Stimulated activated CD4-positive, alpha-beta T cell treated with anti-CD3 and anti-CD28 coated beads, Interleukin-4, amount 100 ng/mL, for 48 hours (primary cell): ENCODE results near the gene MAL.

Source experiments
- DNase-seq, 2 donors: peaks; one replicate each; pipeline ENCODE4 v3.0.0-alpha.2; 2020; ENCODE audit warnings: low read depth in 2 of 2

Gene MAL

DNA sequence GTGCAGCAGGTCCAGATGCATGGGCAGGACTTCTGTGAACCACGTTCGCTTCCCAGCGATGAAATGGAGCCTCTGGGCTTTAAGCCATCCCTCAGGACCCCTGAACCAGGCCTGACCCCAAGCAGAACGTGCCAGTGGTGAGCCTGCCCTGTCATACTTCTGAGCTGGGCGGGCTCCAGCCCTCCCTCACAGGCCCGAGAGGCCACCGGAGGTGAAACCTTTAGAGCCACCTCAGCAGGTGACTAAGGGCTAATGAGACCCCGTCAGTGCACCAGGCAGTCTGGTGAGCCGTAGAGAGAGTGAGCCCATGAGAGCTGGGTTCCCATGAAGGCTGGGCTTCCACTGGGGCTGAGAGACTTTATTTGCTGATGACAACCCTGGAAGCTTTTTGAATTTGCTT, 8.9 kb upstream of the MAL start:
- no peak for DNase-seq

DNA sequence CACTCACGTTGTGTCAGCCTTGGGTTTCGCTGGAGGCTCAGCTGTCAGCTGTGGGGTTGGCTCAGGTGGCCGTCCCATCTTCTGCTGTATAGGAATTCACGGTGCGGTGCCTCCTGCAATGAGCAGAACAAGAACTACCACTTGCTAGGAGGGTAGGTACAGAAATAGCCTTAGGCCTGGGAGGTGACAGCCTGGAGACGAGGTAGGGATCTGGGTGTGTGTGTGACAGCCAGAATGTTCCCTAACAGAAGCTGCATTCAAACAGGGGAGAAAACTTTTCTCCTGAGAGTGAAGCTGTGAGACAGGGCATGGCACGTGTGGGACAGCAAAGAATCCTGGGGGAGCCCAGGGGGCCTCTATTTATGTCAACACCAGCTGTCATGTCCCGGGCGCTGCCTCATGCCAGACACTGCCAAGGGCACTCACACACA, 8.4 kb upstream of the MAL start:
- DNase-seq: no peak

GRCh38 chr2:95017836-95018235, 7.7 kb upstream of the MAL start:
- DNase-seq: no peak

DNA sequence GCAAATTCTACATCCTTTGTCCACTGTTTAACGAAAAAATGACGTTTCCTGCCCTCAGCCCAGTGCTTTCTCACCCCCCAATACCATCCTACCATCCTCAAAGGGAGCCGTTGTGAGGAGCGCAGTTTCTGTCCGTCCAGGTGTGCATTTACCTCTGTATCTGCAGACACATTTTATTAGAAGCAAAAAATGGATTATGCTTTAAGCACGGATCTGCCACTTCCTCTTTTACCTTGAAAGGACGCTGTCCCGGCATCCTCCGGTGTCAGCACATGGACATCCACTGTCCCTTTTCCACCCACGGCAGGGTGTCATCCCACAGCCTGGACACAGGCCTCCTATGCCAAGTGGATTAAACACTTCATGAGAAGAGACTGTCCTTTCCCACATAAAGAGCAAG, 7.2 kb upstream of the MAL start:
- no peak for DNase-seq

- DNase-seq: no peak
Observed at GRCh38 chr2:95018861-95019550, 6.5 kb upstream of the MAL start.

DNA sequence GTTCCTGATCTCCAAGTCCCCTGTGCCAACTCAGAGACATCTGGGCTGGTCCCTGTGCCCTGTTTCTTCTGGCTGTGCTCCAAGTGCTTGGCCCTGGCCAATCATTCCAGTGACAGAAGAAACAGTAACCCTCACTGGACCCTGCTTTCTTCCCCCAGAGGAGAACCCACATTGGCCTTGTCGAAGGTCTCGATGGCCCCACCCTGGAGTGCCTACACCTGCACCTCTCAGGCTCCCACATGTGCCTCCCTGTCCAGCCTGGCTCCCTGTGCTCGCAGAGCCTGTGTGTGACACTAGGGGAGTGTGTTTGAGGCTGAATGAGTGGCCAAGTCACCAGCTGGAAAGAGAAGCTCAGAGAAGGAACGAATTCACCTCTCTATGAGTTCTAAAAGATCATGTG, 5.9 kb upstream of the MAL start:
- no peak for DNase-seq

DNA sequence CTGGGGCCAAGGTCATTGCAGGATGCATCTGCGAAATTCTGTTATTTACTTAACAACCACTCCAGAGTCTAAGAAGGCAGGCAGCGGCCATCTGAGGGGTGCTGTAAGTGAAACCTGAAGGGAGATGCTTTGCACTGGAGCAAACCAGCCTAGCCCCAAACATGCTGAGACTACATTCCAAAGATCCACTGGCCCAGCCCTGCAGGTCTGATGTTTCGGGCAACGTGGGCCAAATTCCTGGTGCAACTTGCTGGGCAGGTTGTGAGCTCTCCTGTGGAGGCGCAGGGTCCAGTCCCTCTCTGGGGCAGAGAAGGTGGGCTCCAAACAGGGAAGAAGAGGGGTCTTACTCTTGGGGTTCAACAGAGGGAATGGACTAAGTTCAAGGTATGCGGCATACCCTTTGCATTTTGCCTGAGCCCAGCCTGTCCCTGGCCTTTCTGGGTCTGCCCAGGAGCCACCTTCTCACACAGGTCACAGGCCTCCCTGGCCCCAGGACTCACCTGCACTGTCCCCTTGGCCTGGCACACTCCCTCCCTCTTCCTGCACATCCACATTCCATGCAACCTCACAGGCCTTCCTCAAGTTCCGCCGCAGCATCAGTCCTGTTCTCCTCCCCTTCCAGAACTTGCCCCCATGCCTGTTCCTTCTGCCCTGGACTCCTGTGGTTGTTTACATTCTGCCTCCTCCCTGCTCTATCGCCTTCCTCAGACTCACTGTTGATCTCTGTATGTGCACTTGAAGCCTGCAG, 5.1 kb upstream of the MAL start:
- DNase-seq: no peak

DNA sequence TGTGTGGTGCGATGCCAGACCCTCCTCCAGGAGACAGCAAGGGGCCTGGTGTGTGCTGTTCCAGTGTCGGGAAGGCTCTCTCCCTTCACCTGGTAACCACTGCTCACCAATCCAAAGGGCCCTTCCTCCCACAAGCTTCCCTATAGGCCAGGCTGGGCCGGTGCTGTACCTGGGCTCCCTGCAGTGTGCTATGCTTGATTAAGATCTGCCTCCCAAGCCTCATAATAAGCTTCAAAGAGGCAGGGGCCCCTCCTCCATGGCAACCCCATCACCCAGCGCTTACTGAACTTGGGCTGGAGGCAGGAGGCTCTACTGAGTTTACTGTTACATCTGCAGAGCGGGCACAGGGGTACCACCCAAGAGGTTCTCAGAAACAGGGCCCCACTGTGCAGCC, 4.5 kb upstream of the MAL start:
- no peak for DNase-seq

DNA sequence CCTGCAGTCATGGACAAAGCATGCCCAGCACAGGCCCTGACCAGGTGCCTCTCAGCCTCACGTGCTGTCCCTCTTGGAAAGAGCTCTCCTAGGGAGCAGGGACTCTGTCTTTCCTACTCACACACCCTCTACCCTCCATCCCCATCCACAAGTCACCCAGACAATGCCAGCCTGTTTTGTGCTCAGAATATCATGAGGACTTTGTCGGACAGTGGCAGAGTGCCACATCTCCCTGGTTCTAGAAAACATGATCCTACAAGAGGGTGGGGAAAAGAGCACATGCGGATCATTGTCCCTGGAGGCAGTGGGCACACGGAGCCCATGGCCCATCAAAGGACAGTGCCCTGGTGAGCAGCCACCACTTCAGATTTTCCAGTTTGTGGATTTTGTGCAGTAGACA, 3.7 kb upstream of the MAL start:
- DNase-seq: no peak

- DNase-seq: peak; percentile 78 to 86
Observed at GRCh38 chr2:95022309-95023221, 2.9 kb upstream of the MAL start.

GRCh38 chr2:95023222-95023597, 2.3 kb upstream of the MAL start:
- DNase-seq: no peak

DNA sequence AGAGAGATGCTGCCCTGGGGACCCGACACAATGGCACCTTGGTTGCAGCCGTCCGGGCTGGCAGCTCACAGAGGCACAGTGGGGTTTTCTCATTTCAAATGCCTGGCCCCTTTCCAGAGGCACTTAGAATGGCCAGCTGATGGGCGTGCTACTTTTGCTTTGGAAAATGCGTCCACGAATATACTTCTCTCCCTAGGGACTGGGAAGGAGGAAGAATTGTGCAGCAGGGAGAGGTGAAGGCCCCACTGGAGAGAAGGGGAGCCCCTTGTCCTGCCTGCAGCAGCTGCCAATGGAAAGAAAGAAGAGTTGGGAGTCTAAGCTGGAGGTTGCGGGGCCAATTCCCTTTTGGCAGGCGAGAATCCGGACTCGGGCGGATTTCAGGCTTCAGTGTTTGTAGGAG, 1.1 kb upstream of the MAL start:
- DNase-seq: no peak

- no peak for DNase-seq
Observed at GRCh38 chr2:95024960-95025405, 525 bp upstream of the MAL start.

DNA sequence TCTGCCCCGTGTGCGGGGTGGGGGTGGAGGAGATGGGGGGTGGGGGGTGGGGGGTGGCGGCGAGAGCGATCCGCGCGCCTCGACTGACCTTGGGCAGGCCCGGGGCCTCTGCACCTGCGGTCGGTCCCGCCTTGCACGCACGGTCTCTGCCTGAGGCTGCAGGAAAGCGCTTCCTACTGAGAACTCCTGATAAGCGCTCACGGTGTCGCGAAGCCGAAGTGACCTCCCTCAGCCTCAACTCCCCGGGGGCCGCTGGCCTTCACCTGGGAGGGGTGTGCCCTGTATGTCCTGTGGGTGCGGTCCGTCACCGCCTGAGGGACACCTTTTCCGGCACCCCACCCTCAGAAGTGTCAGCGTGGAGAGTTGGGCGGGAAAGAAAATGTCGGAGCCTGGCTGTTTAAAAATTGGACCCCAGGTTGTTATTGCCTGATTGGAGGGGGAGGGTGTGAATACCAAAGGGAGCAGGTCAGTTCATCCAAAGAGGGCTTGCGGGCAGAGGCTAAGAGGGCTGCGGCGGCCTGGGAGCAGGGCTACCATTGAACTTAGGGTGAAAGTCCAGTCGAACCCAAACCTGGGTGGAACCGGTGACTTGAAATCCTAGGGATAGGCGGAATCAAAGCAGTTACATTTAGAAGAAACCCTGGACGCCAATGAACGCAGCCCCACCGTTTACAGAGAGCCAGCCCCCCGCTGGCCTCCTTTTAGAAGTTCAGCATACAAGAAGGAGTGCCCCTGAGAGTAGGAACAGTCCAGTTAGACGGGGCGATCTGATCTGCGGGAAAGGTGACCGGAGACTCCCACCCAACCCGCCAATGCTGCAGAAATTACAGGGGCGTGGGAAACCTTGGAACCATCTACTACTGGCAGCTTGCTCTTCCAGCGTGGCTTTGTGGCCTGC, 1.2 kb downstream of the MAL start:
- no peak for DNase-seq

GRCh38 chr2:95027369-95027720, 1.8 kb downstream of the MAL start:
- DNase-seq: no peak

DNA sequence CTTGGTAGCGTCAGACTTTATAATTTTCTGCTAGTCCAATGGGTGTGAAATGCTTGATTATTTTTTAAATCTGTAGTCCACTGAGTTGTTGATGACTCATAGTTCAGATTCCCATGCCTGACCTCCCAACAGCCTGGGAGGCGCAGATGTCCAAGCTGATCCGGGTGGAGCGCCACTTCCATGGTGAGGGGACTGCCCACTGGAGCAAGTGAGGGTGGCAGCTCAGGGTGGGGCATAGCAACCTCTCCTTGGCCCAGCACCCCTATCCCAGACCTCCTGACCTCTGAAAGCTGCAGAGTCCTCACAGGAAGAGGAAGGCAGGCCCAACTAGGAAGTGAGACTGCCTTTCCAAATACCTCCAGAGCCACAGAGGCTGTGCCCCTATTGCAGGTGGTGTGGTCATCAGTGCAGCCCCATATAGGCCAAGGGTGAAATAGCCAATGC, 4.4 kb downstream of the MAL start:
- no peak for DNase-seq

- no peak for DNase-seq
Observed at GRCh38 chr2:95030496-95030895, 5.0 kb downstream of the MAL start.

GRCh38 chr2:95031076-95031725, 5.7 kb downstream of the MAL start:
- DNase-seq: no peak

GRCh38 chr2:95031726-95032116, 6.2 kb downstream of the MAL start:
- DNase-seq: no peak

DNA sequence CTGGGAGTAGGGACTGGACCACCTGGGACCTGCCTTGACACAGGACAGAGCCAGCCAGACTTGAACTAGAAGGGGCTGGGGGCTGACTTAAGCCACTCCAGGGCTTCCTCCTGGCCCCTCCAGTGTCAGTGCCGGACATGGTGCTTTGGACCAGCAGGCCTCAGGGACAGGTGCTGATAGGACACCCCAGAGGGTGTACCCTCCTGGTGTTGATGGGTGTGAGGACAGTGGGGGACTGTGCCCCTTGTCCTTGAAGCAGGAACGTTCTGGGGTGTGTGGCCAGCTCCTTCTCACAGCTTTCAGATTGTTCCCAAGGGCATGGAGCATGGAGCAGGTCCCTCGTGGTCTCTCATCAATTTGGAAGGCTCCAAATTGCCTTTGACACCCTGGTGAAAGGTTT, 6.8 kb downstream of the MAL start:
- DNase-seq: no peak
